Nephron progenitor cell (in vitro differentiated cells): ENCODE results near the gene NAGS.
"Not testable (repeated sequence)": the region's sequence is repeated elsewhere in the genome, so short reads cannot be mapped to it uniquely, and the experiment has no call there.

Experiments used
- DNase-seq: peaks from one replicate; pipeline ENCODE4 v3.0.0; 2021
- H3K27ac Mint-ChIP-seq: 2 replicates; pipeline ENCODE4 v1.8.0; 2021; ENCODE audit warnings: mild to moderate bottlenecking, moderate library complexity, mixed read lengths
- H3K27me3 Mint-ChIP-seq: 2 replicates; pipeline ENCODE4 v1.8.0; 2021; ENCODE audit warnings: mild to moderate bottlenecking, low read depth, mixed read lengths; ENCODE audit not compliant: poor library complexity
- H3K36me3 Mint-ChIP-seq: 2 replicates; pipeline ENCODE4 v1.8.0; 2021; ENCODE audit warnings: low read depth, mixed read lengths
- H3K4me1 Mint-ChIP-seq: 2 replicates; pipeline ENCODE4 v1.8.0; 2021; ENCODE audit warnings: mixed read lengths
- H3K4me3 Mint-ChIP-seq: 2 replicates; pipeline ENCODE4 v1.8.0; 2021; ENCODE audit warnings: mild to moderate bottlenecking, moderate library complexity, mixed read lengths
- H3K9me3 Mint-ChIP-seq: 2 replicates; pipeline ENCODE4 v1.8.0; 2021; ENCODE audit warnings: mild to moderate bottlenecking, moderate library complexity, mixed read lengths
- TF ChIP-seq, protein P1 (sequence below): fragments of 200-600 bp; sonication (generic); IDR thresholded peaks from 2 replicates; pipeline ENCODE4 v1.5.0; 2021; ENCODE audit warnings: antibody characterized with exemption

The NAGS gene, protein sequence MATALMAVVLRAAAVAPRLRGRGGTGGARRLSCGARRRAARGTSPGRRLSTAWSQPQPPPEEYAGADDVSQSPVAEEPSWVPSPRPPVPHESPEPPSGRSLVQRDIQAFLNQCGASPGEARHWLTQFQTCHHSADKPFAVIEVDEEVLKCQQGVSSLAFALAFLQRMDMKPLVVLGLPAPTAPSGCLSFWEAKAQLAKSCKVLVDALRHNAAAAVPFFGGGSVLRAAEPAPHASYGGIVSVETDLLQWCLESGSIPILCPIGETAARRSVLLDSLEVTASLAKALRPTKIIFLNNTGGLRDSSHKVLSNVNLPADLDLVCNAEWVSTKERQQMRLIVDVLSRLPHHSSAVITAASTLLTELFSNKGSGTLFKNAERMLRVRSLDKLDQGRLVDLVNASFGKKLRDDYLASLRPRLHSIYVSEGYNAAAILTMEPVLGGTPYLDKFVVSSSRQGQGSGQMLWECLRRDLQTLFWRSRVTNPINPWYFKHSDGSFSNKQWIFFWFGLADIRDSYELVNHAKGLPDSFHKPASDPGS

DNA sequence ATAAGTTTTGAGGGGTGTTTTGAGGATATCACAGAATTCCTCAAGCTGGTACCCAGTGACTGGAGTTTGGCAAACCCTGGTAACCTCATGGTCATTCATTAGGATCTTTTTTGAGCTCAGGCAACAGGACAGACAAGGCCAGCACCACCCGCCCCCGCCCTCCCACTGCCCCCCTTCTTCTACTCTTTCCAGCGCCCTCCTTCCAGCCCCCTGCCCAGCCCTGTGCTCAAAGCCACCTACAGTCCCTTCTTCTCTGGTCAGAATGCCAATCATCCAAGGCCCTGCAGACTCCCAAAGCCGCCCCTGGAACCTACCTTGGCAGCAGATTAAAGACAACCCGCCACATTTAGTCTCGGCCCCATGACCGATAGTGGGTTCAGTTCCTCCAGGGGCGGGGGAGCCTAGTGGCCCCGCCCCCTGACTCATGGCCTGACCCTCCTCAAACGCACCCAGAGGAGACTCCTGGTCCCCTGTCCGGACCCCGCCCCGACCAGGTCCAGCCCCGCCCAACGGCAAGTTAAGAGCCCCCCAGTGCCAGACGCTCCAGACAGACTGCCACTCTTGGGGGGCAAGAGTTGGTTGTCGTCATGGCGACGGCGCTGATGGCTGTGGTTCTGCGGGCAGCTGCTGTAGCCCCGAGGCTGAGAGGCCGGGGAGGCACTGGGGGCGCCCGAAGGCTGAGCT lies at the start of gene NAGS:
Gene NAGS, plus strand, starts transcription at position 546 of the 684 bp plus-strand sequence. Its CDS starts 42 bp downstream, at position 588.
- Mint-ChIP-seq H3K27me3 (peaks cover 82% of the 10 kb centered on the region), H3K36me3 (no peaks in the 10 kb centered on the region), H3K4me1 (peaks cover 27% of the 10 kb centered on the region), H3K9me3 (no peaks in the 10 kb centered on the region), H3K4me3 (peak within 1 kb of the TSS; percentile 57), H3K27ac (no peak within 1 kb of the TSS)
- peak; percentile 50 for DNase-seq
- TF ChIP-seq, protein P1, sequence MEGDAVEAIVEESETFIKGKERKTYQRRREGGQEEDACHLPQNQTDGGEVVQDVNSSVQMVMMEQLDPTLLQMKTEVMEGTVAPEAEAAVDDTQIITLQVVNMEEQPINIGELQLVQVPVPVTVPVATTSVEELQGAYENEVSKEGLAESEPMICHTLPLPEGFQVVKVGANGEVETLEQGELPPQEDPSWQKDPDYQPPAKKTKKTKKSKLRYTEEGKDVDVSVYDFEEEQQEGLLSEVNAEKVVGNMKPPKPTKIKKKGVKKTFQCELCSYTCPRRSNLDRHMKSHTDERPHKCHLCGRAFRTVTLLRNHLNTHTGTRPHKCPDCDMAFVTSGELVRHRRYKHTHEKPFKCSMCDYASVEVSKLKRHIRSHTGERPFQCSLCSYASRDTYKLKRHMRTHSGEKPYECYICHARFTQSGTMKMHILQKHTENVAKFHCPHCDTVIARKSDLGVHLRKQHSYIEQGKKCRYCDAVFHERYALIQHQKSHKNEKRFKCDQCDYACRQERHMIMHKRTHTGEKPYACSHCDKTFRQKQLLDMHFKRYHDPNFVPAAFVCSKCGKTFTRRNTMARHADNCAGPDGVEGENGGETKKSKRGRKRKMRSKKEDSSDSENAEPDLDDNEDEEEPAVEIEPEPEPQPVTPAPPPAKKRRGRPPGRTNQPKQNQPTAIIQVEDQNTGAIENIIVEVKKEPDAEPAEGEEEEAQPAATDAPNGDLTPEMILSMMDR = no peak

DNA sequence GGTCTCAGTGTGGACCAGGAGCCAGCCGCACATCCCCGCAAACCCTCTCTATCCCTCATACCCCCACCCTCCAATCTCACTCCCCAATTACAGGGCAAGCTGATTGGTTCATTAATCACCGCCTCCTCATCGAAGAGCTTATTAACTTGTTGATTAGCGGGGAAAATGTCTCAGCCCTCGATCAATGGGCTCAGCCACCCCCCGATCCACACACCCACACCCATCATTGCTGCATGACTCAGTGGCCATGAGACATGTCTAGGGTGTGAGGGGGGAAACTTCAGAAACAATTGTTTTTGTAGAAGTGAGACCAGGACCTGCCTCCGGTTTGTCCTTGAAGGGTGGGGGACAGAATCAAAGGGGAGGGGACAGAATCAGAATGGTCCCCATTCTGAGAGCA lies 48.2 kb upstream of the NAGS start:
- Mint-ChIP-seq H3K27ac (no peak overlapping the region), H3K36me3 (no peaks in the 10 kb centered on the region), H3K4me1 (peaks cover 18% of the 10 kb centered on the region), H3K4me3 (no peak overlapping the region), H3K27me3 (peaks cover 56% of the 10 kb centered on the region), H3K9me3 (no peaks in the 10 kb centered on the region)
- DNase-seq = no peak
- TF ChIP-seq, protein P1 = no peak

GRCh38 chr17:43958748-43959352 lies 45.6 kb upstream of the NAGS start:
- no peak overlapping the region for H3K27ac Mint-ChIP-seq
- H3K4me1 Mint-ChIP-seq = no peaks in the 10 kb centered on the region
- no peaks in the 10 kb centered on the region for H3K36me3 Mint-ChIP-seq
- no peak overlapping the region for H3K4me3 Mint-ChIP-seq
- peaks cover 50% of the 10 kb centered on the region for H3K27me3 Mint-ChIP-seq
- no peak for DNase-seq
- no peaks in the 10 kb centered on the region for H3K9me3 Mint-ChIP-seq
- TF ChIP-seq, protein P1 = no peak

DNA sequence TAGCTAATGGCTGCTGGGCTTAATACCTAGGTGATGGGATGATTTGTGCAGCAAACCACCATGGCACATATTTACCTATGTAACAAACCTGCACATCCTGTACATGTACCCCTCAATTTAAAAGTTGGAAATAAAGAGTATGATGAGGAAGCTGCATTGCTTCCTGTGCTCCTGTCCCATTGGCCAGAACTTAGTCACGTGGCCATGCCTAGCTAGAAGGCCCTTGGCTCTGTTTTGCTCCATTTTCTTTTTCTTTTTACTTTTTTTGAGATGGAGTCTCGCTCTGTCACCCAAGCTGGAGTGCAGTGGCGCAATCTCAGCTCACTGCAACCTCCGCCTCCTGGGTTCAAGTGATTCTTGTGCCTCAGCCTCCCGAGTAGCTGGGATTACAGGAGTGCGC lies 43.1 kb upstream of the NAGS start:
- H3K9me3 Mint-ChIP-seq, DNase-seq, H3K4me3 Mint-ChIP-seq, H3K36me3 Mint-ChIP-seq, H3K27ac Mint-ChIP-seq, H3K4me1 Mint-ChIP-seq: not testable (repeated sequence)
- H3K27me3 Mint-ChIP-seq = peaks cover 39% of the 10 kb centered on the region

DNA sequence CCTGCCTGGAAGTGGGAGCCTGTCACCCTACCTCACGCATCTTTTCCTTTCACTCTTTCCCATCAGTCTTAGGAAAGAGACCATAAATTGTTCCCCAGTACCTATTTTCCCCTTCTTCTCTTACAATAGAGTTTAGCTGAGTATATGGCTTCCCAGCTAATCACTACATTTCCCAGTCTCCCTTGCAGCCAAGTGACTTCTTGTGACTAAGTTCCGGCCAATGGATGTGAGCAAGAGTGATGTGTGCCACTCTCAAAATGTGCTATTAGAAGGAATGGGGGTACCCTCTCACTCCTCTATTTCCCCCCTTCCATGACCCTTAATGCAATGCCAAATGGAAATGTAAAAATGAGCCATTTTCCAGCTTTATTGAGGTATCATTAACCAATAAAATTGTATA lies 42.5 kb upstream of the NAGS start:
- peaks cover 38% of the 10 kb centered on the region for H3K27me3 Mint-ChIP-seq
- TF ChIP-seq, protein P1 = no peak
- no peaks in the 10 kb centered on the region for H3K36me3 Mint-ChIP-seq
- no peak overlapping the region for H3K27ac Mint-ChIP-seq
- no peaks in the 10 kb centered on the region for H3K9me3 Mint-ChIP-seq
- H3K4me3 Mint-ChIP-seq = no peak overlapping the region
- no peaks in the 10 kb centered on the region for H3K4me1 Mint-ChIP-seq
- DNase-seq = no peak

DNA sequence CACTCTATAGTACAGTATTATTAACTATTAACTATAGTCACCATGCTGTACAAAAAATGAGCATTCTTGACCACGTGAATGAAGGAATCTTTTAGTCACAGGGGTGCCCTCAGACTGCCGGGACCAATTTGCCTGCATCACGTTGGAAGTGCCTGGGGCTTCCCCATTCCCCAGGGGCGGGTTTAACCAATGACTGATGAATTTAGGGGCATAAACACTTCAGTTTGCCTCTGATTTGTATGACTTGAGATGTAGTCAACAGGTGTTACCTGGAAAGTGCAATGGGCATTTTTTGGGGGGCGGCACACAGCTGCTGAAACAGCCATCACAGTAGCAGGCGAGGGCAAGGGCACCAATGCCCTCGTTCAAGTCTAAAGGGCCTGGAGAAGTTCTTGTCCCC lies 41.9 kb upstream of the NAGS start:
- Mint-ChIP-seq H3K4me1 (peaks cover 2% of the 10 kb centered on the region), H3K27me3 (peaks cover 37% of the 10 kb centered on the region), H3K36me3 (no peaks in the 10 kb centered on the region), H3K27ac (no peak overlapping the region), H3K9me3 (no peaks in the 10 kb centered on the region), H3K4me3 (no peak overlapping the region)
- DNase-seq = no peak
- TF ChIP-seq, protein P1 = no peak
